ENCODE data around the gene WDR64. TPM values are rescaled to one million over a fixed set of nuclear protein-coding genes. Genes with fewer than 3 reads are reported as not detected.
"Not testable (repeated sequence)": the region's sequence is repeated elsewhere in the genome, so short reads cannot be mapped to it uniquely, and the experiment has no call there.

Gene WDR64
- total and polyA plus RNA-seq, 2 donors = 0.04 TPM; not detected in 1

- no peaks in the 10 kb centered on the region for H3K4me1 ChIP-seq (ENCODE audit: insufficient read depth)
- no peaks in the 10 kb centered on the region for H3K36me3 ChIP-seq (ENCODE audit: insufficient read depth)
- 52% methylated on average over 1 of the region's 1 CpG for WGBS
- H3K27ac ChIP-seq (ENCODE audit: low read depth) = no peak overlapping the region
- no peak overlapping the region for H3K4me3 ChIP-seq (ENCODE audit: low read depth, low read length)
- DNase-seq (ENCODE audit: extremely low spot score) = no peak
These were observed 1.9 kb downstream of the WDR64 start for GRCh38 chr1:241654019-241654418.

- 90% methylated on average over 1 of the region's 1 CpG for WGBS
- Histone ChIP-seq H3K27ac (ENCODE audit: low read depth) (no peak overlapping the region), H3K36me3 (ENCODE audit: insufficient read depth) (no peaks in the 10 kb centered on the region), H3K4me1 (ENCODE audit: insufficient read depth) (no peaks in the 10 kb centered on the region), H3K4me3 (ENCODE audit: low read depth, low read length) (no peak overlapping the region)
- no peak for DNase-seq (ENCODE audit: extremely low spot score)
These were observed 2.6 kb downstream of the WDR64 start for GRCh38 chr1:241654641-241655040.

- WGBS = 88% methylated on average over 3 of the region's 3 CpGs
- DNase-seq (ENCODE audit: extremely low spot score) = no peak
- no peaks in the 10 kb centered on the region for H3K4me1 ChIP-seq (ENCODE audit: insufficient read depth)
- H3K27ac ChIP-seq (ENCODE audit: low read depth) = no peak overlapping the region
- H3K36me3 ChIP-seq (ENCODE audit: insufficient read depth) = no peaks in the 10 kb centered on the region
- no peak overlapping the region for H3K4me3 ChIP-seq (ENCODE audit: low read depth, low read length)
These were observed 6.2 kb downstream of the WDR64 start for GRCh38 chr1:241658081-241658793.

- 88% methylated on average over 2 of the region's 2 CpGs for WGBS
- H3K27ac ChIP-seq (ENCODE audit: low read depth); H3K36me3 ChIP-seq (ENCODE audit: insufficient read depth); H3K4me1 ChIP-seq (ENCODE audit: insufficient read depth); DNase-seq (ENCODE audit: extremely low spot score); H3K4me3 ChIP-seq (ENCODE audit: low read depth, low read length): not testable (repeated sequence)
These were observed 6.9 kb downstream of the WDR64 start for GRCh38 chr1:241659016-241659415.

GRCh38 chr1:241660424-241660972, 8.4 kb downstream of the WDR64 start:
- H3K4me3 ChIP-seq (ENCODE audit: low read depth, low read length) = no peak overlapping the region
- DNase-seq (ENCODE audit: extremely low spot score) = no peak
- no peaks in the 10 kb centered on the region for H3K4me1 ChIP-seq (ENCODE audit: insufficient read depth)
- H3K27ac ChIP-seq (ENCODE audit: low read depth) = no peak overlapping the region
- 84% methylated on average over 5 of the region's 5 CpGs for WGBS
- H3K36me3 ChIP-seq (ENCODE audit: insufficient read depth) = no peaks in the 10 kb centered on the region

GRCh38 chr1:241666419-241666818, 14.3 kb downstream of the WDR64 start:
- no peaks in the 10 kb centered on the region for H3K4me1 ChIP-seq (ENCODE audit: insufficient read depth)
- no peaks in the 10 kb centered on the region for H3K36me3 ChIP-seq (ENCODE audit: insufficient read depth)
- 88% methylated on average over 3 of the region's 3 CpGs for WGBS
- H3K4me3 ChIP-seq (ENCODE audit: low read depth, low read length) = no peak overlapping the region
- DNase-seq (ENCODE audit: extremely low spot score) = no peak
- H3K27ac ChIP-seq (ENCODE audit: low read depth) = no peak overlapping the region

GRCh38 chr1:241672301-241672700, 20.2 kb downstream of the WDR64 start:
- Histone ChIP-seq H3K36me3 (ENCODE audit: insufficient read depth) (no peaks in the 10 kb centered on the region), H3K4me1 (ENCODE audit: insufficient read depth) (no peaks in the 10 kb centered on the region), H3K27ac (ENCODE audit: low read depth) (no peak overlapping the region), H3K4me3 (ENCODE audit: low read depth, low read length) (no peak overlapping the region)
- DNase-seq (ENCODE audit: extremely low spot score) = no peak
- WGBS = 81% methylated on average over 1 of the region's 1 CpG

- H3K27ac ChIP-seq (ENCODE audit: low read depth) = no peak overlapping the region
These were observed 22.8 kb downstream of the WDR64 start for GRCh38 chr1:241674805-241675384.

GRCh38 chr1:241675983-241676382, 23.9 kb downstream of the WDR64 start:
- no peak overlapping the region for H3K27ac ChIP-seq (ENCODE audit: low read depth)
- H3K4me1 ChIP-seq (ENCODE audit: insufficient read depth) = no peaks in the 10 kb centered on the region
- WGBS = 57% methylated on average over 4 of the region's 4 CpGs
- no peak overlapping the region for H3K4me3 ChIP-seq (ENCODE audit: low read depth, low read length)
- DNase-seq (ENCODE audit: extremely low spot score) = no peak
- no peaks in the 10 kb centered on the region for H3K36me3 ChIP-seq (ENCODE audit: insufficient read depth)

More at GRCh38 chr1:241674805-241675384, 22.8 kb downstream of the WDR64 start:
- no peak for DNase-seq (ENCODE audit: extremely low spot score)
- H3K36me3 ChIP-seq (ENCODE audit: insufficient read depth) = no peaks in the 10 kb centered on the region
- 97% methylated on average over 1 of the region's 1 CpG for WGBS
- no peaks in the 10 kb centered on the region for H3K4me1 ChIP-seq (ENCODE audit: insufficient read depth)
- H3K4me3 ChIP-seq (ENCODE audit: low read depth, low read length) = no peak overlapping the region

GRCh38 chr1:241677201-241677600, 25.1 kb downstream of the WDR64 start:
- 76% methylated on average over 5 of the region's 5 CpGs for WGBS
- Histone ChIP-seq H3K36me3 (ENCODE audit: insufficient read depth) (no peaks in the 10 kb centered on the region), H3K4me1 (ENCODE audit: insufficient read depth) (no peaks in the 10 kb centered on the region), H3K27ac (ENCODE audit: low read depth) (no peak overlapping the region), H3K4me3 (ENCODE audit: low read depth, low read length) (no peak overlapping the region)
- no peak for DNase-seq (ENCODE audit: extremely low spot score)

- DNase-seq (ENCODE audit: extremely low spot score) = no peak
- Histone ChIP-seq H3K36me3 (ENCODE audit: insufficient read depth) (no peaks in the 10 kb centered on the region), H3K4me3 (ENCODE audit: low read depth, low read length) (no peak overlapping the region), H3K27ac (ENCODE audit: low read depth) (no peak overlapping the region), H3K4me1 (ENCODE audit: insufficient read depth) (no peaks in the 10 kb centered on the region)
- 60% methylated on average over 2 of the region's 2 CpGs for WGBS
These were observed 26.5 kb downstream of the WDR64 start for GRCh38 chr1:241678536-241678935.

GRCh38 chr1:241679404-241679803, 27.3 kb downstream of the WDR64 start:
- no peak overlapping the region for H3K4me3 ChIP-seq (ENCODE audit: low read depth, low read length)
- whole genome bisulfite sequencing = 77% methylated on average over 4 of the region's 4 CpGs
- no peaks in the 10 kb centered on the region for H3K4me1 ChIP-seq (ENCODE audit: insufficient read depth)
- no peaks in the 10 kb centered on the region for H3K36me3 ChIP-seq (ENCODE audit: insufficient read depth)
- DNase-seq (ENCODE audit: extremely low spot score) = no peak
- no peak overlapping the region for H3K27ac ChIP-seq (ENCODE audit: low read depth)

- Histone ChIP-seq H3K4me1 (ENCODE audit: insufficient read depth) (no peaks in the 10 kb centered on the region), H3K27ac (ENCODE audit: low read depth) (no peak overlapping the region), H3K36me3 (ENCODE audit: insufficient read depth) (no peaks in the 10 kb centered on the region), H3K4me3 (ENCODE audit: low read depth, low read length) (no peak overlapping the region)
- 77% methylated on average over 3 of the region's 3 CpGs for WGBS
- DNase-seq (ENCODE audit: extremely low spot score) = no peak
These were observed 27.9 kb downstream of the WDR64 start for GRCh38 chr1:241679961-241680360.

- H3K4me1 ChIP-seq (ENCODE audit: insufficient read depth); H3K4me3 ChIP-seq (ENCODE audit: low read depth, low read length); H3K36me3 ChIP-seq (ENCODE audit: insufficient read depth); DNase-seq (ENCODE audit: extremely low spot score); H3K27ac ChIP-seq (ENCODE audit: low read depth): not testable (repeated sequence)
- WGBS = 66% methylated on average over 4 of the region's 4 CpGs
These were observed 29.9 kb downstream of the WDR64 start for GRCh38 chr1:241681861-241682448.
